MM.1S (cell line): Measurements from ENCODE around the gene TMEM132D.
"Not testable (repeated sequence)": the region's sequence is repeated elsewhere in the genome, so short reads cannot be mapped to it uniquely, and the experiment has no call there.

Experiments used
- DNase-seq: peaks from one replicate; pipeline ENCODE4 v3.0.0-alpha.2; 2015
- H2AFZ ChIP-seq: fragments of 300-600 bp; sonication (generic); 2 replicates; pipeline ENCODE4 v1.6.0; 2016; ENCODE audit warnings: antibody characterized with exemption, low read length
- H3F3A ChIP-seq: fragments of 300-600 bp; sonication (generic); 2 replicates; pipeline ENCODE4 v1.6.1; 2016; ENCODE audit warnings: mild to moderate bottlenecking, antibody characterized with exemption, low read length, moderate library complexity, mixed read lengths; ENCODE audit not compliant: insufficient read depth
- H3K27ac ChIP-seq: fragments of 300-600 bp; sonication (generic); 2 replicates; pipeline ENCODE4 v1.5.1; 2016; ENCODE audit warnings: mild to moderate bottlenecking, low read length
- H3K27me3 ChIP-seq: fragments of 300-600 bp; sonication (generic); replicated peaks from 2 replicates; pipeline ENCODE4 v1.6.0; 2016; ENCODE audit warnings: low read length; ENCODE audit not compliant: insufficient read depth
- H3K36me3 ChIP-seq: fragments of 300-600 bp; sonication (generic); replicated peaks from 2 replicates; pipeline ENCODE4 v1.6.1; 2016; ENCODE audit warnings: mild to moderate bottlenecking, low read length, mixed read lengths; ENCODE audit not compliant: insufficient read depth
- H3K4me1 ChIP-seq: fragments of 300-600 bp; sonication (generic); 2 replicates; pipeline ENCODE4 v1.6.1; 2016; ENCODE audit warnings: low read length, mixed read lengths
- H3K4me2 ChIP-seq: fragments of 300-600 bp; sonication (generic); 2 replicates; pipeline ENCODE4 v1.6.0; 2016; ENCODE audit warnings: low read depth, low read length
- H3K4me3 ChIP-seq: fragments of 300-600 bp; sonication (generic); 2 replicates; pipeline ENCODE4 v1.5.1; 2016; ENCODE audit warnings: low read length, mixed read lengths
- H3K79me2 ChIP-seq: fragments of 300-600 bp; sonication (generic); 2 replicates; pipeline ENCODE4 v1.6.1; 2016; ENCODE audit warnings: mixed run types, low read length, mixed read lengths
- H3K9ac ChIP-seq: fragments of 300-600 bp; sonication (generic); 2 replicates; pipeline ENCODE4 v1.6.1; 2016; ENCODE audit warnings: low read length, mixed read lengths
- H3K9me2 ChIP-seq: fragments of 300-600 bp; sonication (generic); replicated peaks from 2 replicates; pipeline ENCODE4 v1.6.1; 2016; ENCODE audit warnings: mild to moderate bottlenecking, low read length, mixed read lengths; ENCODE audit not compliant: insufficient read depth
- H3K9me3 ChIP-seq: fragments of 300-600 bp; sonication (generic); replicated peaks from 2 replicates; pipeline ENCODE4 v1.6.1; 2016; ENCODE audit warnings: mild to moderate bottlenecking, low read length, mixed read lengths; ENCODE audit not compliant: insufficient read depth
- H4K20me1 ChIP-seq: fragments of 300-600 bp; sonication (generic); 2 replicates; pipeline ENCODE4 v1.6.1; 2016; ENCODE audit warnings: mild to moderate bottlenecking, low read length, moderate library complexity, mixed read lengths; ENCODE audit not compliant: insufficient read depth
- EZH2 ChIP-seq: fragments of 300-600 bp; sonication (generic); optimal IDR thresholded peaks from 2 replicates; pipeline ENCODE3; 2017; ENCODE audit warnings: low read depth, mild to moderate bottlenecking, antibody characterized with exemption, low read length, mixed read lengths
- EZH2phosphoT487 ChIP-seq: fragments of 300-600 bp; sonication (generic); IDR thresholded peaks from 2 replicates; pipeline ENCODE4 v1.6.1; 2018; ENCODE audit warnings: antibody characterized with exemption, low read length
- TF ChIP-seq, protein P1 (sequence below): fragments of 300-600 bp; sonication (generic); IDR thresholded peaks from 2 replicates; pipeline ENCODE4 v1.5.1; 2016; ENCODE audit warnings: antibody characterized with exemption, low read length, mixed read lengths

TMEM132D gene

DNA sequence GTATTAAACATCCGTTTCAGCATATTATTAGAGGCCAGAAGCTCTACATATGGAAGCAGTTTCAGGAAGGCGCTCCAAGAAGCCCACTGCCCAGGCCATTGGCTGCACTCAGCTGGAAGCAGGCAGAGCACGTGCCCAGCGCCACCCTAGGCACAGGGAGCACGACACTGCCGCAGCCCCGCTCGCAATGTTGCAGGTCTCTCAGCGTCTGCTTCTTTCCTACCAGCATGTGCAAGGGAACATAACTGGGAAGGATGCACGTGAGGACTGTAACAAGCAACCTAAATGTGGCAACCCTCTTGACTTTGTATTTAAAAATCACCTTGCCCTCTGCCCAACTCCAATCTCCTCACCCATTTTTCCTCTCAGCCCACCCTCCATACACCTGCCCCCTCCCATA is 3.5 kb downstream of the TMEM132D start:
- H3K27me3 ChIP-seq, result no peaks in the 10 kb centered on the region
- H3K9me2 ChIP-seq, result no peaks in the 10 kb centered on the region
- no peak overlapping the region for H3K4me2 ChIP-seq
- H3F3A ChIP-seq, result no peaks in the 10 kb centered on the region
- TF ChIP-seq EZH2phosphoT487, result no peak
- TF ChIP-seq, protein P1, sequence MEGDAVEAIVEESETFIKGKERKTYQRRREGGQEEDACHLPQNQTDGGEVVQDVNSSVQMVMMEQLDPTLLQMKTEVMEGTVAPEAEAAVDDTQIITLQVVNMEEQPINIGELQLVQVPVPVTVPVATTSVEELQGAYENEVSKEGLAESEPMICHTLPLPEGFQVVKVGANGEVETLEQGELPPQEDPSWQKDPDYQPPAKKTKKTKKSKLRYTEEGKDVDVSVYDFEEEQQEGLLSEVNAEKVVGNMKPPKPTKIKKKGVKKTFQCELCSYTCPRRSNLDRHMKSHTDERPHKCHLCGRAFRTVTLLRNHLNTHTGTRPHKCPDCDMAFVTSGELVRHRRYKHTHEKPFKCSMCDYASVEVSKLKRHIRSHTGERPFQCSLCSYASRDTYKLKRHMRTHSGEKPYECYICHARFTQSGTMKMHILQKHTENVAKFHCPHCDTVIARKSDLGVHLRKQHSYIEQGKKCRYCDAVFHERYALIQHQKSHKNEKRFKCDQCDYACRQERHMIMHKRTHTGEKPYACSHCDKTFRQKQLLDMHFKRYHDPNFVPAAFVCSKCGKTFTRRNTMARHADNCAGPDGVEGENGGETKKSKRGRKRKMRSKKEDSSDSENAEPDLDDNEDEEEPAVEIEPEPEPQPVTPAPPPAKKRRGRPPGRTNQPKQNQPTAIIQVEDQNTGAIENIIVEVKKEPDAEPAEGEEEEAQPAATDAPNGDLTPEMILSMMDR, result no peak
- TF ChIP-seq EZH2, result no peak
- no peaks in the 10 kb centered on the region for H3K4me1 ChIP-seq
- no peaks in the 10 kb centered on the region for H3K79me2 ChIP-seq
- H2AFZ ChIP-seq, result no peak overlapping the region
- no peaks in the 10 kb centered on the region for H3K9me3 ChIP-seq
- DNase-seq, result no peak
- H4K20me1 ChIP-seq, result no peaks in the 10 kb centered on the region
- H3K27ac ChIP-seq, result no peak overlapping the region
- no peak overlapping the region for H3K4me3 ChIP-seq
- H3K36me3 ChIP-seq, result no peaks in the 10 kb centered on the region
- H3K9ac ChIP-seq, result no peak overlapping the region

GRCh38 chr12:129899045-129899444 is 4.8 kb downstream of the TMEM132D start:
- DNase-seq, H3K4me1 ChIP-seq, H3K4me2 ChIP-seq, H3K27ac ChIP-seq, H4K20me1 ChIP-seq, H3K9me2 ChIP-seq, H3K79me2 ChIP-seq, H3F3A ChIP-seq, H3K9me3 ChIP-seq, H3K27me3 ChIP-seq, H3K36me3 ChIP-seq, H3K4me3 ChIP-seq, H2AFZ ChIP-seq, H3K9ac ChIP-seq: not testable (repeated sequence)

GRCh38 chr12:129893691-129894090 is 10.1 kb downstream of the TMEM132D start:
- no peaks in the 10 kb centered on the region for H3K9me3 ChIP-seq
- TF ChIP-seq EZH2phosphoT487, result no peak
- TF ChIP-seq, protein P1, result no peak
- no peak for TF ChIP-seq EZH2
- H3K79me2 ChIP-seq, result no peaks in the 10 kb centered on the region
- no peak overlapping the region for H3K4me2 ChIP-seq
- no peaks in the 10 kb centered on the region for H3K36me3 ChIP-seq
- no peak for DNase-seq
- H3K27ac ChIP-seq, result no peak overlapping the region
- no peaks in the 10 kb centered on the region for H4K20me1 ChIP-seq
- no peaks in the 10 kb centered on the region for H3K4me1 ChIP-seq
- no peak overlapping the region for H3K4me3 ChIP-seq
- H3K27me3 ChIP-seq, result no peaks in the 10 kb centered on the region
- H2AFZ ChIP-seq, result no peak overlapping the region
- H3K9ac ChIP-seq, result no peak overlapping the region
- no peaks in the 10 kb centered on the region for H3K9me2 ChIP-seq
- H3F3A ChIP-seq, result no peaks in the 10 kb centered on the region

DNA sequence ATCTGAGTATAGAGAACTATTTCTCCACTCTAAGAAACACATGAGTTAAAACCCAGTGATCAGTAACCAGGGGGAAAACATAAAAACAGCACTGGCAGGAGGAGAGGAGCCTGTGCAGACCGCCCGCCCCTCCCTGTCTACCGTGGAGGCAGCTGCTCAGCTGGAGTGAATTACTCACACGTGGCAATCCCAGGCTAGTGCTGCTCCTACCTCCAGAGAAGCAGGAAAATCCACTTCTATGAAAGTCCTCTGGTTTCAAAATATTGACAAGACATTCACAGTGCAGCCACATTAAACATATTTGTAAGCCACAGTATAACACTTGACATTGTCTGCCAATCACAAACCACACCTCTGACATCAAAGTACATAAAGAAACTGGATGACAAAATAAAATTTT is 16.7 kb downstream of the TMEM132D start:
- no peak overlapping the region for H3K27ac ChIP-seq
- H2AFZ ChIP-seq, result no peak overlapping the region
- DNase-seq, result no peak
- no peaks in the 10 kb centered on the region for H3K9me2 ChIP-seq
- H3K4me2 ChIP-seq, result no peak overlapping the region
- no peak overlapping the region for H3K4me3 ChIP-seq
- no peaks in the 10 kb centered on the region for H3K27me3 ChIP-seq
- H3K36me3 ChIP-seq, result no peaks in the 10 kb centered on the region
- H3K4me1 ChIP-seq, result no peaks in the 10 kb centered on the region
- H3K9me3 ChIP-seq, result no peaks in the 10 kb centered on the region
- no peaks in the 10 kb centered on the region for H3K79me2 ChIP-seq
- no peaks in the 10 kb centered on the region for H3F3A ChIP-seq
- H4K20me1 ChIP-seq, result no peaks in the 10 kb centered on the region
- H3K9ac ChIP-seq, result no peak overlapping the region
- TF ChIP-seq EZH2, result no peak
